MV-4-11 (cell line): ENCODE measurements around the gene SV2B.
A peak's percentile ranks its signal among the peaks of the same experiment; 100 is the strongest.
"Not testable (repeated sequence)": the region's sequence is repeated elsewhere in the genome, so short reads cannot be mapped to it uniquely, and the experiment has no call there.

Experiments
- DNase-seq: peaks from one replicate; lab custom pipeline; 2025; lab: John Stamatoyannopoulos, UW

Gene SV2B

DNA sequence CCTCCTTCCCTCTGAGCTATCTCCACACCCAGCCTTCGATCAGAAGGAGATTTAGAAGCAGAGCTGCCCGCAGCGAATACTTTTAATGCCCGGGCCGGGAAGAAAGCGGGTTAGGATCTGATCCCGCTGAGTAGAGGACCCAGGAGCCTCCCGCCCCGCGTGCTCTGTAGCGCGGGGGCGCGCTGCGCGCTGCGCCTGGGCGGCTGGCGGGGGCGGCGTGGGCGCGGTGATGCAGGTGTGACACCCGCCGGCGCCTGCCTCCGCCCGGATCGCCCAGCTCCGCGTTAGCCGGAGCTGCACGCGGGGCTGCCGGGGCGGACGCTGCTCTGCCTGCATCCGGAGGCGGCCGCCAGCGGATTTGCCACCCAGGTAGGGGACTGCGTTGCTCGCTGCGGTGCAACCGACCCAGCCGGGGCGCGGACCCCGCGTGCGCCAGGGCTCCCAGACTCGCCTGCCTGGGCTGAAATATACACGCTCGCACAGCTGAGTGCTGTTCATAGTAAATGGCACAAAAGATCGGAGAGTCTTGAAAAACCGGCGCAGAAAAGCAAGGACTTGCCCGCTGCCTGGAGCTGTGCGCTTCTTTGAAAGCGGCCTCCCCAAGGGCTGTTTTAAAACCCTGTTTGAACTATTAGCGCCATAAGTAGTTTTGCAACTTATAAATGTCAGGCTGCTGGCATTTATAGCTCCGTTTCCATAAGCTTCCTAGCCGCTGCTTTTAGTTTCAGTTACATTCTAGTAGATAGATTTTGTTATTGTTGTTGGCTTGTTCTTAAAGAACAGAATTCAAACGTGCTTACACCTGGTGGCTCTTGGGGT lies at the start of gene SV2B:
Gene SV2B (plus strand): TSS at position 263 of the 819 bp plus-strand sequence. CDS start 126,007 bp downstream, outside the sequence.
- no peak for DNase-seq

GRCh38 chr15:91051248-91051647 lies 48.8 kb upstream of the SV2B start:
- DNase-seq, result no peak

GRCh38 chr15:91054816-91055215 lies 45.2 kb upstream of the SV2B start:
- no peak for DNase-seq

DNA sequence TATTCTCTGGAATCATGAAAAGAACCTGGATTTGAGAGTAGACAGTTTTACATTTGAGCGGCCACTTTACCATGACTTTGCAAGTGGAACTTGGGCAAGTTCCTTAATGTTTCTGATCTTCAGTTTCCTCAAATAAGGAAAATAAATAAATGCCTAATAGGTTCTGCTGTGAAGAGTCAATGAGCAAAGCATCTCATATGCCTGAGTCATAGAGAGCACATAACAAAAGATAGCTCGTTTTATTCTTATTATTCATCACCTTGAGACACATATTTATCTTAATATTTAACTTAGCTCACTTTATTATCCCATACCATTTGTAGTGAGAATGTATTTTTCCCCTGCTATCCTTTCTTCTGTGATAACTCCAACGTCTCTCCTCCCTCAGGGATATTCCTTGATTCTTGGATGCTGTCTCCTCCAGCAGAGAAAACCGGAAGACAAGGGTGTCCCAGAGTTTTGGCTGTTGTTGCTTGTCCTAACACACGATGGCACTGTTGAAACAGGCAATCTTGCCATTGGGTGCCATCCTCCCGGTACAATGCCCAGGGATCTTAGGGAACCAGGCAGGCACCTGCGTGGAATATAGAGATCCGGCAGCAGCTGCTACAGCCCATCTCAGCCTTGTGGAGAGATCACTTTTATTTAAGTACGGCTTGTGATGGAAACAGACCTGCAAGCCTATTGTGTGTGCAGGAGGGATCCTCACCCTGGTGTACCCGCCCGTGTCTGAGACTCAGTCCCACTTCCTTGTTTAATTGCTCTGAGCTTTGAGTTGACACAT lies 44.3 kb upstream of the SV2B start:
- DNase-seq, result peak; percentile 69

- no peak for DNase-seq
These were observed 38.8 kb upstream of the SV2B start for GRCh38 chr15:91061230-91061629.

DNA sequence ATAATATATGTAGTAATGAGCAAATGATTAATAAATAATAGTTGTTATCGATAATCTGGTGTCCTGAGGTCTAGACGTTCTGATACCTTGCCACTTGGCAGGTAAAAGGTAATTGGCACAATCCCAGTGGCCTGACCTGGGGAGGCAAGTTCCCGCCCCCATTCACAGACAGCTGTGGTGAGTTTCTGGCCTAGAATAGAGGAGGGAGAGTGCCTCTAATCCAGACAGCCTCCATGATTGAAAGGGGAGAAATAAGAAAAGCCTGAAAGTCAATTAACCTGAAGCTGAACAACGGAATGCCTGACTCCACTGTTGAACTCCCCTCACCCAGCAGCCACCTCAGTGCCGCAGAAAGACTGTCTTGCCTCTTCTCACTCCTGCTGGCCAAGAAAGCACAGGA lies 38.1 kb upstream of the SV2B start:
- DNase-seq, result no peak

DNA sequence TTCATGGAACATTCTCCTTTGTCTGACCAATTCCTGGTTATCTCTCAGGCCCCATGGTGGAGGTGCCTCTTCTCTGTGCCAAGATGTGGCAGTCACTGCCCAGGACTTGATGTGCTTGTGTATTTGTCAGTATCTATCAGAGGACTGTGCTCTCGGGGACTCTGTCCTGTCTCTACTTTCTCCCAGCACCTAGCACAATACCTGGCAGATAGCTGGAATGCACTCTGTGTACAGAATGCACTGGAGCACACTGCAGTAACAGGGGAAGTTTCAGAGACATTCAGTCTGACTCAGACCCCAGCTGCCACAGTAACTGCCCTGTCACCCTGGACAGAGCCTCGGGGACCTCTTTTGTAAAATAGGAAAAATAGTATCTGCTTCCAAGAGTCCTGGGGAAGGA lies 34.6 kb upstream of the SV2B start:
- DNase-seq, result no peak

DNA sequence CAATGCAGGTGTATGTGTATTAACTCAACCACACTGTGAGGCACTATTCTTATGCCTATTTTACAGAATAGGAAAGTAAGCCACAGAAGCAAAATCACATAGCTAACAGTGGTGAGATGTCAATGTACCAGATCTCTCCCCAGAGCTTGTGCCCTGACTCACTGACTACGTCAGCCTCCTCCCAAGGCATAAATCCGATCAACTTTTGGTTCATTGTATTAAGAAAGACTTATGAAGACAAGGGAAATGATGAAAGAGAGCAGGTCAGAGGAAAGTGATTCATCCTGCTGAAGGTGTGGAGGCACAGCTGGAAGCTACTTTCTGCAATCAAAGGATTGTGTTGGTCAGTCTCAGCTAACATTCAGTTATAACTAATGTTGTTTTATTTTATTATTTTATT lies 33.0 kb upstream of the SV2B start:
- no peak for DNase-seq

DNA sequence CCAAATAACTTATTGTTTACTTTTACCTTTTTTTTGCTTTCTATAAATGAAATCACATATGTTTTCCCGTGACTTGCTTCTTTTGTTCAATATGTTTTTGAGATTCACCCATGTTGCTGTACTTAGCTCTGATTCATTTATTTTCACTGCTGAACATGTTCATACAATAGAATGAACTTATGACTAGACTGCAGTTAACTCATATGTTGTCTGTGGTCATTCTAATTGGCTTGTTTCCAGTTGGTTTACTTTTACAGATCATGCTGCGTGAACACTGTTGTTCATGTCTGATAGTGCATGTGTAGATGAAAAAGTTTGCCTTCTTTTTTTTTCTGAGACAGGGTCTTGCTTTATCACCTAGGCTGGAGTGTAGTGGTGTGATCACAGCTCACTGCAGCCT lies 31.6 kb upstream of the SV2B start:
- no peak for DNase-seq

DNA sequence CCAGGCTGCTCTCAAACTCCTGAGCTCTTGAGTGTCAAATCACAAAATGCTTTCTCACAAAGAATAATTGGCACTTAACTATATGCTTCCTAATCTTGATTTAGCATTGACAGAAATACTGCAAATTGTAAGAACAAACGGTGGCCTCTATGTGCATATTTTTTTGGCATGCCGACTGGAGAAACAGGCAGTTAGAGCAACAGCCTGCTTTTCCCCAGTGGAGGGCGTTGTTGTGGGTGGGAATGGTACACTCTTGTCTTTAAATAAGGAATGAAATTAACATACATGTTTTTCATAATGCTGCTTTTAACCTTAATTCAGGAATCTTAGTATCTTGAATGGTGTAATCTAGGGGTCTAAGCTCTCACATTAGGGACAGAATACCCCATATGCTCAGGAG lies 31.1 kb upstream of the SV2B start:
- no peak for DNase-seq

DNA sequence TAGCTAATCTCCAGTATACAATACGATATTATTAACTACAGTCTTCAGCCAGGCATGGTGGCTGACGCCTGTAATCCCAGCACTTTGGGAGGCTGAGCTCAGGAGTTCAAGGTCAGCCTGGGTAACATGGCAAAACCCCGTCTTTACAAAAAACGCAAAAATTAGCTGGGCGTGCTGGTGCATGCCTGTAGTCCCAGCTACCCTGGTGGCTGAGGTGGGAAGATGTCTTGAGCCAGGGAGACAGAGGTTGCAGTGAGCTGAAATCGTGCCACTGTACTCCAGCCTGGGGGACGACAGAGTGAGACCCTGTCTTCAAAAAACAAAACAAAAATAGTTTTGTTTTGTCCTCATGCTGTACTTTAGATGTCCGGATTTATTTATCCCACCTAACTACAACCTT lies 29.2 kb upstream of the SV2B start:
- no peak for DNase-seq

DNA sequence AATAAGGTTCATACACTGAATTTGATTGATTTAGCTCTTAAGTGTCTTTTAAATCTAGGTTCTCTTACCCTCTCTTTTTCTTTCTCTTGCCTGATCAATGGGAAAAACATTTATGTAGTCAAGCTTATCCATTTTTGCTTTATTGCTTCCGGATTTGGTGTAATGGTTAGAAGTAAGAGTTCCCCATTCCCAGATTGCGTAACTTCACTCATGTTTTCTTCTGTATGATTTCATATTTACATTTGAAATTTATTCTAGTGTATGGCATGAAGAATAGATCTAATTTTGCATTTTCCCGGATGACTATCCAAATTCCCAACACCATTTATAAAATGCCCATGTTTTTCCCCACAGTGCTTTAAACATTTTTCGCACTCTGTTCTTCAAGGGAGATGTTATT lies 27.9 kb upstream of the SV2B start:
- peak; percentile 37 for DNase-seq

- no peak for DNase-seq
These were observed 27.0 kb upstream of the SV2B start for GRCh38 chr15:91073077-91073476.

GRCh38 chr15:91073768-91074167 lies 26.3 kb upstream of the SV2B start:
- DNase-seq, result no peak

GRCh38 chr15:91075739-91076138 lies 24.3 kb upstream of the SV2B start:
- no peak for DNase-seq

- DNase-seq, result no peak
These were observed 23.0 kb upstream of the SV2B start for GRCh38 chr15:91077029-91077428.

DNA sequence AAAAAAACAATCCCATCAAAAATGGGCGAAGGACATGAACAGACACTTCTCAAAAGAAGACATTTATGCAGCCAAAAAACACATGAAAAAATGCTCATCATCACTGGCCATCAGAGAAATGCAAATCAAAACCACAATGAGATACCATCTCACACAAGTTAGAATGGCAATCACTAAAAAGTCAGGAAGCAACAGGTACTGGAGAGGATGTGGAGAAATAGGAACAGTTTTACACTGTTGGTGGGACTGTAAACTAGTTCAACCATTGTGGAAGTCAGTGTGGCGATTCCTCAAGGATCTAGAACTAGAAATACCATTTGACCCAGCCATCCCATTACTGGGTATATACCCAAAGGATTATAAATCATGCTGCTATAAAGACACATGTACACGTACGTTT lies 6.2 kb upstream of the SV2B start:
- DNase-seq, result not testable (repeated sequence)

DNA sequence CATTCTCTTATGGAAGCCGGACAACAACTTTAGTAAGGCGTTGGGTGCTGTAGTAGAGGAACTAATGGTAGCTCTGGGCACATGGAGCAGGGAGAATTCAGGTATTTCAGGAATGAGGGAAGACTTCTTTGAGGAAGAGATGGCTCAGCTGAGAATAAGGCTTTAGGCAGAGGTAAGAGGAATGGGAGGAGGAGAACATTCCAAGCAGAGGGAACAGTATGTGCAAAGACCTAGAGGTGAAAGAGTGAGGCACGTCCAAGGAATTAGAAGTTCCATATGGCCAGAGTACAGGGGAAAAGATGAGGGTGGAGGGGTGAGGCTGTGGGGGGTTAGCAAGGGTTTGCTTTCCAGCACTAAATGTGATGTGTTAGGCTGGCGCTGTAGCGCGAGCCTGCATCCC lies 1.6 kb upstream of the SV2B start:
- no peak for DNase-seq

GRCh38 chr15:91099616-91099994 lies 452 bp upstream of the SV2B start:
- DNase-seq, result no peak

GRCh38 chr15:91100814-91101607 lies 954 bp downstream of the SV2B start:
- no peak for DNase-seq

DNA sequence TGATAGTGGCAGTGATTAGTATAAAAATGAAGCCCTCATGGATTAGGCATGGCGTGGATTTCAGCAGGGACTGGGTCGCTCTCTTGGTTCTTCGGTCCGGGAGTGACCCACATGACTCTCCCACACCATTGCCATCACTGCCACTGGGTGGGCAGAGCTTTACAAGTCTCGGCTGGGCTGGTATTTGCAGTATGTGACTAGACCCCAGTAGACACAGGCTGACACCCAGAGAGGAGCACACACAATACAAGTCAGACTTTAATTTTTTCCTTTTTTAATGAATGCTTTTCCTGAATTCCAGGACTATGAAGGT lies 1.5 kb downstream of the SV2B start:
- DNase-seq, result no peak

DNA sequence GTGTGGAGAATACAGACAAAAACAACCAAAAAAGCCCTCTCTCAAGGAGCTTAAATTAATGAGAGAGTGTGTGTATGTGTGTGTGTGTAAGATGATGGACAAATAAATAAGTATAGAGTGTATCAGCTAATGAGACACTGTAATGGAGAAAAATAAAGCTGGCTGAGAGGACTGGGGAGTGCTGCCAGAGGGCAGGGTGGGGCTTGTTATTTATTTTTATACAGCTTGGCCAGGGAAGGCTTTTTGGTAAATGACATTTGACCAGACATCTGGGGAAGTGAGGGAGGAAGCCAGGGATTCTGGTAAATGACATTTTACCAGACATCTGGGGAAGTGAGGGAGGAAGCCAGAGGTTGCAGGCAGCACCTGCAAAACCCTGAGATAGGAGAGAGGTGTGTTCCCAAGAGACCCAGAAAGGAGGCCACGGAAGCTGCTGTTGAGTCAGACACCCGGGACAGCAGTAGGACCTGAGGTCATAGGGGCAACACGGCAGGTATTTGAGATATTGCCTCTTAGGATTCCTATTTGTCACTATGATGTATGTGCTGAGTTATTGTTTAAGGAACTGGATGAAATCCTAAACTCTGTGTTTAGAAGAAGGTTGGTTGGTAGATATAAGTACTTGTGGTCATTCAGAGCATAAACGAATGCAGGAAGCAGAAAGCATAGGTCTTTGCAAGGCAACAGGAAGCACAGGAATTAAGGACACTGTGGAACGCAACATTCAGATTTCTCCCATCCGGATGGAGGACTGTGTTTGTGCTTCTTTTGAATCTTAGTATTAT lies 2.7 kb downstream of the SV2B start:
- no peak for DNase-seq
